ENCODE measurements around the gene CMKLR1. TPM values are rescaled to one million over a fixed set of nuclear protein-coding genes. Genes with fewer than 3 reads are reported as not detected.

Gene CMKLR1
- total and polyA plus RNA-seq, 10 of the 15 experiments (the other 5 are each of a cell fraction or from before 2014, with no cell fraction given): 13.8 to 52.3 (median 26.2) TPM

DNA sequence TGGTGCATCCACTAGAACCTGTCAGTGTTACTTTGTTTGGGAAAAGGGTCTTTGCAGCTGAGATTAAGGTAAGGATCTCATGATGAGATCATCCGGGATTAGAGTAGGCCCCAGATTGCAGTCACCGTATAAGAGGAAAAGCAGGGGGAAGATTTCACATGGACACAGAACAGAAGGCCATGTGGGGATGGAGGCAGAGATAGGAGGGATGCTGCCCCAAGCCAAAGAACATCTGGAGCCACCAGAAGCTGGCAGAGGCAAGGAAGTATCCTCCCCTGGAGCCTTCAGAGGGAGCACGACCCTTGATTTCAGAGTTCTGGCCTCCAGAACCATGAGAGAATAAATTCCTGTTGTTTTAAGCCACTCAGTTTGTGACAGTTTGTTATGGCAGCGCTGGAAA lies 39.6 kb downstream of the CMKLR1 start (continued):
- TF ChIP-seq SUPT20H (IDR thresholded peaks at IDR 0.05; ENCODE audit: borderline replicate concordance, control insufficient read depth, low read depth, low read length): no peak

DNA sequence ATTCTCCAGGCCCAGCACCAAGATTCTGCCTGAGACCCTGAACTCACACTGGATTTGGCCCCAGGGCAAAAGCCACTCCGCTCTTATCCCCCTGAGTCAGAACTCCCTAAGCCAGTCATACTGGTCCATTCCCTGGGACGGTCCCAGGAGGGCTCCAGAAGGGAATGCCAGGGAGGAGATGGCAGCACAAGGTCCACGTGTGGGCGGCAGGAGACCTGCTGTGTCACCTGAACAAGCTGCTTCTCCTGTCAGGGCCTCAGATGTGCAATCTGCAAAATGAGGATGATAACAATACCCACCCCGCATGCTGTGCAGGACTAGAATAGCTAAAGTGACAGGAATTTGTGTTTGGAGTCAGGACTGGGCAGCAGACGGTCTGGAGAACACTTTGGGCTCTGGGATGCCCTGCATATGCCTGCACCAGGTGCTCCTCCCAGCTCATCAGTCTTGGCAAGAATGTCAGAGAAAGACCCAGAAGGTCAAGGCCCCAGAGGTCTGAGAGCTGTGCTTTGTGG lies 40.3 kb downstream of the CMKLR1 start:
- Histone ChIP-seq H3K4me1 (ENCODE audit: control insufficient read depth, insufficient read depth, low read length) (peaks cover 55% of the 10 kb centered on the region), H3K36me3 (ENCODE audit: control insufficient read depth in 2 of 2, insufficient read depth in 2 of 2, low read length in 1 of 2) (peaks cover 0 to 6% of the 10 kb centered on the region in 2 experiments; a peak in 1 of 4 replicates), H3K27ac (ENCODE audit: control insufficient read depth, insufficient read depth) (peak overlapping the region; percentile 71), H2AFZ (ENCODE audit: control insufficient read depth, low read depth, low read length) (no peak overlapping the region), H3K4me2 (ENCODE audit: control insufficient read depth, insufficient read depth) (peak overlapping the region; percentile 60), H3K27me3 (replicated peaks in 1 of 2; ENCODE audit: control insufficient read depth in 2 of 2, insufficient read depth in 2 of 2, low read length in 1 of 2) (no peaks in the 10 kb centered on the region), H4K20me1 (ENCODE audit: control insufficient read depth, insufficient read depth) (no peaks in the 10 kb centered on the region; the same call in 1 of the 2 replicates), H3K4me3 (0 out of 2 replicates have a peak overlapping the region, but pooled peaks have one; percentile 11), H3K9me3 (replicated peaks; ENCODE audit: control insufficient read depth, insufficient read depth, low read length) (peaks cover 4% of the 10 kb centered on the region; the same call in 1 of the 3 replicates), H3K9ac (ENCODE audit: control insufficient read depth, insufficient read depth, low read length) (peak overlapping the region; percentile 10), H3K79me2 (ENCODE audit: control insufficient read depth, insufficient read depth, low read length) (peaks cover 2% of the 10 kb centered on the region)
- WGBS (ENCODE audit: insufficient coverage, insufficient replicate concordance, low lambda C conversion rate, missing lambda C conversion rate): 50% methylated on average over 6 of the region's 6 CpGs
- no TSS peak for BruUV-seq (replicated peaks)
- intact Hi-C loops (cut with micrococcal nuclease; ENCODE audit: unreplicated experiment) (loop anchor here (1.0 kb wide), 1 partner anchor 36 kb away; no protein-coding TSS in a partner anchor), in situ Hi-C loops (cut with MboI) (no loop called here)
- DNase-seq (ENCODE audit: low read depth, low spot score) (no peak), ATAC-seq (peak; percentile 16; the same call in 2 of the 3 replicates), FAIRE-seq (no peak)
- ChIA-PET RAD21 (ENCODE audit: unreplicated experiment) (interaction anchor here (0.7 to 2.7 kb wide), 5 partner anchors 18 to 38 kb away, joined by 3 to 8 read pairs (median 6); no protein-coding TSS in a partner anchor), CTCF (interaction anchor here (1.4 to 2.2 kb wide), 3 partner anchors 15 to 36 kb away, joined by 4 to 11 read pairs (median 7); no protein-coding TSS in a partner anchor), POLR2A (interaction anchor here (0.9 to 3.1 kb wide), 3 partner anchors 9 to 35 kb away, joined by 4 to 16 read pairs (median 4); no protein-coding TSS in a partner anchor), SMC1A (ENCODE audit: uncharacterized antibody, unreplicated experiment) (interaction anchor here (1.1 to 3.0 kb wide), 4 partner anchors 15 to 62 kb away, joined by 3 to 19 read pairs (median 10); no protein-coding TSS in a partner anchor)
- TF ChIP-seq IKZF1 (conservative IDR thresholded peaks at IDR 0.05) (no peak), BACH1 (IDR thresholded peaks at IDR 0.05; ENCODE audit: borderline replicate concordance) (no peak), ELK1 (IDR thresholded peaks at IDR 0.05; ENCODE audit: low read depth, low read length) (no peak), GABPA (IDR thresholded peaks at IDR 0.05; ENCODE audit: low read depth) (no peak), ZBED1 (IDR thresholded peaks at IDR 0.05; ENCODE audit: borderline replicate concordance) (no peak), BMI1 (IDR thresholded peaks at IDR 0.05; ENCODE audit: borderline replicate concordance) (no peak), RFX5 (IDR thresholded peaks at IDR 0.05; ENCODE audit: low read depth, low read length) (no peak), REST (IDR thresholded peaks at IDR 0.05; ENCODE audit: low read depth, low read length) (no peak), TCF7 (IDR thresholded peaks at IDR 0.05; ENCODE audit: borderline replicate concordance) (no peak), ATF7 (IDR thresholded peaks at IDR 0.05; ENCODE audit: low read depth) (no peak), MYC (IDR thresholded peaks at IDR 0.05; ENCODE audit: insufficient read depth, insufficient read length, insufficient replicate concordance, low read length, severe bottlenecking) (no peak)
- TF ChIP-seq, protein P1, sequence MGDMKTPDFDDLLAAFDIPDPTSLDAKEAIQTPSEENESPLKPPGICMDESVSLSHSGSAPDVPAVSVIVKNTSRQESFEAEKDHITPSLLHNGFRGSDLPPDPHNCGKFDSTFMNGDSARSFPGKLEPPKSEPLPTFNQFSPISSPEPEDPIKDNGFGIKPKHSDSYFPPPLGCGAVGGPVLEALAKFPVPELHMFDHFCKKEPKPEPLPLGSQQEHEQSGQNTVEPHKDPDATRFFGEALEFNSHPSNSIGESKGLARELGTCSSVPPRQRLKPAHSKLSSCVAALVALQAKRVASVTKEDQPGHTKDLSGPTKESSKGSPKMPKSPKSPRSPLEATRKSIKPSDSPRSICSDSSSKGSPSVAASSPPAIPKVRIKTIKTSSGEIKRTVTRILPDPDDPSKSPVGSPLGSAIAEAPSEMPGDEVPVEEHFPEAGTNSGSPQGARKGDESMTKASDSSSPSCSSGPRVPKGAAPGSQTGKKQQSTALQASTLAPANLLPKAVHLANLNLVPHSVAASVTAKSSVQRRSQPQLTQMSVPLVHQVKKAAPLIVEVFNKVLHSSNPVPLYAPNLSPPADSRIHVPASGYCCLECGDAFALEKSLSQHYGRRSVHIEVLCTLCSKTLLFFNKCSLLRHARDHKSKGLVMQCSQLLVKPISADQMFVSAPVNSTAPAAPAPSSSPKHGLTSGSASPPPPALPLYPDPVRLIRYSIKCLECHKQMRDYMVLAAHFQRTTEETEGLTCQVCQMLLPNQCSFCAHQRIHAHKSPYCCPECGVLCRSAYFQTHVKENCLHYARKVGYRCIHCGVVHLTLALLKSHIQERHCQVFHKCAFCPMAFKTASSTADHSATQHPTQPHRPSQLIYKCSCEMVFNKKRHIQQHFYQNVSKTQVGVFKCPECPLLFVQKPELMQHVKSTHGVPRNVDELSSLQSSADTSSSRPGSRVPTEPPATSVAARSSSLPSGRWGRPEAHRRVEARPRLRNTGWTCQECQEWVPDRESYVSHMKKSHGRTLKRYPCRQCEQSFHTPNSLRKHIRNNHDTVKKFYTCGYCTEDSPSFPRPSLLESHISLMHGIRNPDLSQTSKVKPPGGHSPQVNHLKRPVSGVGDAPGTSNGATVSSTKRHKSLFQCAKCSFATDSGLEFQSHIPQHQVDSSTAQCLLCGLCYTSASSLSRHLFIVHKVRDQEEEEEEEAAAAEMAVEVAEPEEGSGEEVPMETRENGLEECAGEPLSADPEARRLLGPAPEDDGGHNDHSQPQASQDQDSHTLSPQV (IDR thresholded peaks at IDR 0.05): no peak
